Liver (tissue), 9 donors: ENCODE data around the gene ERC2. TPM values are rescaled to one million over a fixed set of nuclear protein-coding genes. Genes with fewer than 3 reads are reported as not detected.

Experiments
- DNase-seq: peaks from one replicate; pipeline ENCODE4 v3.0.0-alpha.2; 2017; ENCODE audit warnings: low spot score
- H3K27ac ChIP-seq, 2 donors: one replicate each; pipeline ENCODE4 v1.7.0; 2013; ENCODE audit warnings: inconsistent platforms in 2 of 2, low read length in 2 of 2, control low read depth in 1 of 2, low read depth in 1 of 2, mild to moderate bottlenecking in 1 of 2
- H3K27me3 ChIP-seq, 4 donors: one replicate each; pipeline versions ENCODE4 v1.6.1 to v1.7.0; 2013; ENCODE audit warnings: low read length in 3 of 4, inconsistent platforms in 1 of 4, mild to moderate bottlenecking in 1 of 4, moderate library complexity in 1 of 4; ENCODE audit not compliant: control insufficient read depth in 4 of 4, insufficient read depth in 4 of 4
- H3K36me3 ChIP-seq, 4 donors: one replicate each; pipeline versions ENCODE4 v1.6.1 to v1.7.0; 2013; ENCODE audit warnings: low read length in 3 of 4, mild to moderate bottlenecking in 3 of 4, low read depth in 1 of 4, moderate library complexity in 1 of 4; ENCODE audit not compliant: control insufficient read depth in 4 of 4, insufficient read depth in 3 of 4
- H3K4me1 ChIP-seq, 4 donors: one replicate each; pipeline versions ENCODE4 v1.6.1 to v1.7.0; 2013; ENCODE audit warnings: low read length in 3 of 4, mild to moderate bottlenecking in 3 of 4, moderate library complexity in 1 of 4; ENCODE audit not compliant: control insufficient read depth in 4 of 4, insufficient read depth in 4 of 4
- H3K4me3 ChIP-seq, 3 donors: one replicate each; pipeline versions ENCODE4 v1.6.1 to v1.7.0; 2013; ENCODE audit warnings: low read length in 3 of 3, control low read depth in 1 of 3, low read depth in 1 of 3, mild to moderate bottlenecking in 1 of 3
- H3K9ac ChIP-seq, 2 donors: one replicate each; pipeline ENCODE4 v1.7.0; 2013; ENCODE audit warnings: low read length in 2 of 2, mild to moderate bottlenecking in 2 of 2, moderate library complexity in 2 of 2, control low read depth in 1 of 2, low read depth in 1 of 2
- H3K9me3 ChIP-seq, 4 donors: one replicate each; pipeline versions ENCODE4 v1.6.1 to v1.7.0; 2013; ENCODE audit warnings: low read length in 3 of 4; ENCODE audit not compliant: control insufficient read depth in 4 of 4
- ATF3 ChIP-seq: IDR thresholded peaks from 2 replicates; pipeline ENCODE4 v1.6.1; 2016; ENCODE audit warnings: antibody characterized with exemption
- CTCF ChIP-seq: fragments of 150-350 bp; IDR thresholded peaks from 2 replicates; pipeline ENCODE4 v1.5.1; 2017; ENCODE audit warnings: improper control_type of control experiment, low read depth, low read length; ENCODE audit not compliant: missing input control
- FOXA1 ChIP-seq: IDR thresholded peaks from 2 replicates; pipeline ENCODE4 v1.6.1; 2016; ENCODE audit warnings: antibody characterized with exemption
- NR2F2 ChIP-seq: IDR thresholded peaks from 2 replicates; pipeline ENCODE4 v1.6.1; 2016; ENCODE audit warnings: antibody characterized with exemption
- SP1 ChIP-seq: IDR thresholded peaks from 2 replicates; pipeline ENCODE4 v1.6.1; 2018; ENCODE audit warnings: antibody characterized with exemption, mild to moderate bottlenecking
- TAF1 ChIP-seq: conservative IDR thresholded peaks from 2 replicates; pipeline ENCODE4 v1.6.1; 2016; ENCODE audit warnings: antibody characterized with exemption, mild to moderate bottlenecking
- ZBTB33 ChIP-seq: IDR thresholded peaks from 2 replicates; pipeline ENCODE4 v1.6.1; 2016; ENCODE audit warnings: antibody characterized with exemption
- WGBS: extraction: QIAGEN DNeasy Blood & Tissue Kit; methylation state at CpG from one replicate; pipeline ENCODE4 v1.1.7; 2013; 5-methylcytosine and 5-hydroxymethylcytosine counted together
- polyA plus RNA-seq, 2 donors: library from polyadenylated mRNA; stranded (reverse) in 1 of 2; unstranded in 1 of 2; fragments of 200-250 nt in 1 of 2; fragments of >200 nt in 1 of 2; fragmentation: Nextera tagmentation in 1 of 2; extraction: Ambion mirVana in 1 of 2; gene quantifications; one replicate each; pipeline versions ENCODE4 v1.2.1 to v1.2.3, GENCODE V29; 2013 to 2015
- total RNA-seq, 2 donors: library from RNA; depleted of rRNA; stranded (reverse); fragments of >200 nt; gene quantifications; one replicate each; pipeline ENCODE4 v1.2.3, GENCODE V29; 2014
- TF ChIP-seq, protein P1 (sequence below): IDR thresholded peaks from 2 replicates; pipeline ENCODE4 v1.6.1; 2016; ENCODE audit warnings: antibody characterized with exemption
- donor health status: healthy.
- donor health status: healthy.
- donor health status: healthy.
- donor health status: healthy.
- donor health status: healthy.

ERC2 gene
- total and polyA plus RNA-seq, 4 donors = 0.14 to 0.25 TPM; not detected in 2

- TF ChIP-seq ZBTB33 (no peak), FOXA1 (no peak), TAF1 (no peak)
- TF ChIP-seq, protein P1, sequence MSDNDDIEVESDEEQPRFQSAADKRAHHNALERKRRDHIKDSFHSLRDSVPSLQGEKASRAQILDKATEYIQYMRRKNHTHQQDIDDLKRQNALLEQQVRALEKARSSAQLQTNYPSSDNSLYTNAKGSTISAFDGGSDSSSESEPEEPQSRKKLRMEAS = no peak
Observed at GRCh38 chr3:55904716-55905115, 563.6 kb downstream of the ERC2 start (continued).

GRCh38 chr3:55903680-55904079, 564.6 kb downstream of the ERC2 start:
- no peak overlapping the region for H3K9ac ChIP-seq
- H3K27me3 ChIP-seq = no peaks in the 10 kb centered on the region
- H3K4me3 ChIP-seq = no peak overlapping the region
- TF ChIP-seq NR2F2 = no peak
- TF ChIP-seq TAF1 = no peak
- no peak for TF ChIP-seq SP1
- DNase-seq = no peak
- no peaks in the 10 kb centered on the region for H3K36me3 ChIP-seq
- WGBS = 56% methylated on average over 3 of the region's 3 CpGs
- H3K27ac ChIP-seq = no peak overlapping the region
- H3K9me3 ChIP-seq = no peaks in the 10 kb centered on the region
- no peaks in the 10 kb centered on the region for H3K4me1 ChIP-seq

DNA sequence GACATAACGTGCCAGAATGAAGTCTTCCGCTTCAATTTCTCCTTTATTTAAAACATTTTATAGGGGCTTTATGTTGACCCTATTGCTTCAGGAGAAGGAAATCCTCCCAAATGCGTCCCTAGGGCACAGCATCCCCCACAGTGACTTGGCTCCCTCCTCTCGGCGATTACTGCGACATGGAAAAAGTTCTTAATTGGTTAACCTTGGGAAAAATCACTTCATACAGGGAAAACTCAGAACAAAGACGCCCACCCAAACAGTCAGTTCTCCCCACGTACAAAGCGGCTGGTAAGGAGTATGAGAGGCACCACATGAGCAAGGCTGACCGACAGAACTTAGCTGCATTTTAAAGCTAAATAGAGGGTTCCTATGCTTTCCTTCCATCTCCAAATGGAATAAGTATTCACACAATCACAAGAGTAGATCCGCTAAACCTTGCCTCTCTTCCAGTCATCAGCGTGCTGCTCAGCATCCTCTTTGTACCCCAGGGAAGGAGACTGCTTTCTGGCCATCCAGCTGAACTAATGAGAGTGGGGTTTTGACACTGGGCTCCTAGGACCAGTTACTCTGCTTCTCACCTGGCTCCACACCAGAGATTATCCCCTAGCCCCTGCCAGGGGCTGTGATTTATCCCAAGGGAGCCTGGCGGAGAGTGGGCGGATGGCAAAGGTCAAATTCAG, 565.9 kb downstream of the ERC2 start:
- DNase-seq = no peak
- H3K36me3 ChIP-seq = no peaks in the 10 kb centered on the region
- no peaks in the 10 kb centered on the region for H3K9me3 ChIP-seq
- 82% methylated on average over 14 of the region's 14 CpGs for WGBS
- H3K27ac ChIP-seq = no peak overlapping the region
- no peaks in the 10 kb centered on the region for H3K4me1 ChIP-seq
- TF ChIP-seq CTCF = no peak
- no peak for TF ChIP-seq ZBTB33
- TF ChIP-seq SP1 = no peak
- TF ChIP-seq ATF3 = no peak
- TF ChIP-seq, protein P1 = no peak
- no peak overlapping the region for H3K9ac ChIP-seq
- no peaks in the 10 kb centered on the region for H3K27me3 ChIP-seq
- no peak overlapping the region for H3K4me3 ChIP-seq
